NAMALWA (cell line): ENCODE measurements around the gene CDH4.
A peak's percentile ranks its signal among the peaks of the same experiment; 100 is the strongest.
"Not testable (repeated sequence)": the region's sequence is repeated elsewhere in the genome, so short reads cannot be mapped to it uniquely, and the experiment has no call there.

Experiments used
- DNase-seq: peaks from one replicate; pipeline ENCODE4 v3.0.0-alpha.2; 2015; ENCODE audit warnings: low spot score

CDH4 gene

DNA sequence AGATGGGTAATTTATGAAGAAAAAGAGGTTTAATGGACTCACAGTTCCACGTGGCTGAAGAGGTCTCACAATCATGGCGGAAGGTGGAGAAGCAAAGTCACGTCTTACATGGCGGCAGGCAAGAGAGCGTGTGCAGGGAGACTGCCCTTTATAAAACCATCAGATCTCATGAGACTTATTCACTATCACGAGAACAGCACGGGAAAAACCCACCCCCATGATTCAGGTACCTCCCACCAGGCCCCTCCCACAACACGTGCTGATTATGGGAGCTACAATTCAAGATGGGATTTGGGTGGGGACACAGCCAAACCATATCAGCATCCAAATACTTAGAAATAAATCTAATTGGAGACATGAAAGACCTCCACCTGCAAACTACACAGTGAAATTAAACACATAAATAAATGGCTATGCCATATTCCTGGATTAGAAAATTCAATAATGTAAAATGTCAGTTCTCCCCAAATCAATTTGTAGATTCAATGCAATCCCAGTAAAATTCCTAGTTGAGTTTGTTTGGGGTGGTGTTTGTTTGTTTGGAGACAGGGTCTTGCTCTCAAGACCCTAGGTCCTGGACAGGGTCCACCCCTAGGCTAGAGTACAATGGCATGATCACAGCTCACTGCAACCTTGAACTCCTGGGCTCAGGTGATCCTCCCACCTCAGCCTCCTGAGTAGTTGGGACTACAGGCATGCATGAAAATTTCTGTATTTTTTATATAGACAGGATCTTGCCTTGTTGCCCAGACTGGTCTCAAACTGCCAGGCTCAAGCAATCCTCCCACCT lies 712.0 kb downstream of the CDH4 start:
- no peak for DNase-seq

DNA sequence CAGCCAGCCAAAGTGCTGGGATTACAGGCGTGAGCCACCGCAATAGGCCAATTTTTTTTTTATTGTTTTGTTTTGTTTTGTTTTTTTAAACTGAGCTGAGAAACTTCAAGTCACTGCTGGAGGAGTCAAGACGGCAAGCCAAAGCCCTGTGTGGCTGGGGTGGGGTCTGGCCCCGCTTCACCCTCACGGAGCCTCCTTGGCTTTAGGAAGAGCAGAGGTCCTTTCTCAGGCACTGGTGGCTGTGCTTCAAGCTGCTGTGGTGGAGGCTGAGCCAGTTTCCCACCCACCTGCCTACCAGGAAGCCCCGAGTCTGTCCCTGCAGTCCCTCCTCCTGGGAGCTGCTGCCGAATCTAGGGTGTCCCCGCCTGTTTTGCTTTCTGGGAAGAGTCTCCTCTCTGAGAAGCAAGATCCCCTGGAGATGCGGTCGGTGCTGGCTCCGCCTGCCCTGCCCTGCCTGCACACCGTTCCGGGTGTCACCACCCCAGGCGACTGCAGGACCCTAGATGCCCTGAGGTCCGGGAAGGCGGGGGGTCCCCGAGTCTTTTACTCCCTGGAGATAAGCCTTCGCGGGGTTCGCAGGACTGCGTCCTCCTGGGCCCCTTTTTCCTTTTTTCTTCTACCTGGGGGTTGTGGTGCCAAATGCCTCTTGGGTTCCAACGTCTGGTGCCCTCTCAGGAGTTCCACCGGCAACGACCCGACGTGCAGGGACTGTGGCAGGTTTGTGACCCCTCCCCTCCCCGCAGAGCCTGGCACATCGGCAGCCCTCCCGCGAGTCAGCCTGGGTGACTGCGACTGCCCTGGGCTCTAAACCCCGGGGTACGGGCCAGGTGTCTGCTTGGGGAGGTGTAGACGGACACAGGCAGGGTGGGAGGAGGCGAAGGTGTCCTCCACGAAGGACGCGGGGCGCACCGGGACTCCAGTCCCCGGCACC lies 712.9 kb downstream of the CDH4 start:
- no peak for DNase-seq

DNA sequence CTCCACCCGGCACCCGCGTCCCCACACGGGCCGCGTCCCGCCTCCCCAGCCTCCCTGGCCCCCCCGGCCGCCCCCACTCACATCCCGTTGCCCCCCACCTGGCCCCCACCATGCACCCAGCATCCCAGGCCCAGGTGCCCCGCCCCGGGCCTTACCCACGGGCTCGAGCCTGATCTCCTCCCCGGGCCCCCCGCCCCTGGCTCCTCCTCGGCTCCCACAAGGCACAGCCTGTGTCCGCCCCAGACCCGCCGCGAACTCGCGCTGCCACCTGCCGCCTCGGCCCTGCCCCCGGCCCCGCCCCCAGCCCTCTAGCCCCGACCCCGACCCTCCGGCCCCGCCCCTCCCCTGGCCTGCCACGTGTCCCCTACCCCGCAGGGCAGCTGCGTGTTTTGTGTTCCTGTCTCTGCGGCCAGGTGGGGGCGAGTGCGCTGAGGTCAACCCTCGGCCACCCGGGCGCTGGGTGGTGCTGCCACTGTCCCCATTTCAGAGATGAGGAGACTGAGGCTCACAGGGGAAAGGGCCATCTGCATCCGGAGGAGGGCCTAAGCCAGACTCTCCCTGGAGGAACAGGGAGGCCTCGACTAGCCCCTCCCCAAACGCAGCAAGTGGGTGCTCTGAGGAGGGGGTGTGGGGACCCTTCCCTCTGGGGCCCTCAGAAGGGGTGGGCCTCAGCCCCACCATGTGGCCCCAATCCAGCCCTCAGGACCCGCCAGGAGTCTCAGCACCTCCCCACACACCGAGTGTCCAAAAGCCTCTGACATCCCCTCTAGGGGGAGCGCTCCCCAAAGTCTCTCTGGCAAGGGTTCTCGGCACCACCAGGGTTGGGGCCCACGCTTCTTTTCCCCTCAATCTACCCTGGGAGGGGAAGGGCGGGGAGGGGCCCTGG lies 713.8 kb downstream of the CDH4 start:
- DNase-seq: peak; percentile 20

DNA sequence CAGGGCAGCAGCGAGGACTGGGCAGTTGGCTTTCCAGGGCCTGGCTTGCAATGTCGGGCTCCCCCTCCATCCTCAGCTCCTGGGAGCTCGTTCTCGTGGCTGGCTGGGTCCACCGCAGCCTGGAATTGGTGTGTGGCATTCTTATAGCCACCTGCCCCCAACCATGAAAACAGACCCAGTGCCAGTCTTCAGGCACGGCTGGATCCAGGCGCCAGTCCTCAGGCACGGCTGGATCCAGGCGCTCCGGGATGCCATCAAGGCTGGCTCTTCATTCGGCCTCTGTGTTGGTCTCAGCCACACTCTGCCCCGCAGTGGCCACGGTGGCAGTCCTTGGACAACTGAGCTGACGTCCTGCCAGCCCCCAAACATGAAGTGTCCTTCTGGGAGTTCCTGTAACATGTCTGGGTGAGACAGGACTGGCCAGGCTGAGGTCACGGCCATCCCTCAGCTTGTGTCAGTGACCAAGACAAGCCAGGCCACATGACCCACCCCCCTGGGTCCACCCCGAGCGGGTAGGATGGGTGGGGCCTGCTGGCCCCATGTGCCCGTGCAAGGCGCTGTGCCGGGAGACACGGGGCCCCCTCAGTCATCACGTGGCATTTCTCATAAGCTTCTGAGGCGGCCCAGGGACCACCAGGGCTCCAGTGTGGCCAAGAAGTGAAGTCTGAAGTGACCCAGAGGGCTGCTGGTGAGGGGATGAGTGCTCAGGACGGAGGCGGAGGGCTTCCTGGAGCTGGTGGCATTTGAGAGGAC lies 714.6 kb downstream of the CDH4 start:
- no peak for DNase-seq

DNA sequence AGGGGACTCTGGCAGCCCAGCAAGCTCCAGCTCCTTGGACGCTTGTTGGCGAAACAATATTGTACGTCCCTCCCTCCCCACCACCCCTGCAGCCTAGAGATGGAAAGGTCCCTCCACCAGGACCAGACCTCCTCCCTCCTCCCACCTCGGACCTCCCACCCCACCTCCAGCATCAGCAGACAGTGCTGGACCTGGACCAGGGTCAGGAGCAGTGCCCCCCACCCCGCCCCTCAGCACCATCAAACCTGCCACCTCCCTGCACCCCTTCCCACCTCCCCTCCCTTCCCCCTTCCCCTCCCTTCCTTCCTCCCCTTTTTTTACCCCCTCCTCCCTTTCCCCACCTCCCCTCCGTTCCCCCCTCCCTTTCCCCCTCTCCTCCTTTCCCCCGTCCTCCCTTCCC lies 715.2 kb downstream of the CDH4 start:
- DNase-seq: no peak

DNA sequence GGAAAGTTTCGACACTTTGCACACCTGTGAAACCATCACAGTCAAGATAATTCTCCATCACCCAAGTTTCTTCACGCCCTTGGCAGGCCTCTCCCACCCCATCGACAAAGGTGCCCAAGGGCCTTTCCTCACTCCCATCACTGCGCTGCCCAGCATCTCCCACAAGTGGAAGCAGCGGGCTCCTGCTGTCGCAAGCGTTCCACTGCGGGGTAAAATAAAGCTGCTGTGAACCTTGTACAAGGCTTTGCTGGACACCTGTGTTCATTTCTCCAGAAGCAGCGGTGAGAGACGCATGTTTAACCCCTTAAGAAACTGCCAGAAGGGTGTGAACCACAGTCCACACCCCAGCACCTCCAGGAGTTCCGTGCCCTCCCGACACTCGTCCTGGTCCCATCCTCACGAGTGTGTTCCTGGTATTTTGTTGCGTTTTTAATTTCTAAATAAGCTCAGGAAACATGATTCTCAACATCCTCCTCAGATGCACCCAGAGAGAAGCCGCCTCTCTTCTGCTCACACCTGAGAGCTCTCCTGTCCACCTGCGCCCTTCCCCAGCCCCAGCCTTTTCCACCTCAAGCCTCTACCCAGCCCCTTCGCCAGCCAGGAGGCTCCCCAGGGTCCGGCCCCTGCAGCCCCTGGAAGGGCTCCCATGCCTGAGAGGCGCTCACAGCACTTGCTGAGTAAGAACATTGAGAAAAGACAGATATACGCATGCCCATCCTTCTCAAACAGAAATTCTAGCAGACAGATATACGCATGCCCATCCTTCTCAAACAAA lies 716.2 kb downstream of the CDH4 start:
- no peak for DNase-seq

DNA sequence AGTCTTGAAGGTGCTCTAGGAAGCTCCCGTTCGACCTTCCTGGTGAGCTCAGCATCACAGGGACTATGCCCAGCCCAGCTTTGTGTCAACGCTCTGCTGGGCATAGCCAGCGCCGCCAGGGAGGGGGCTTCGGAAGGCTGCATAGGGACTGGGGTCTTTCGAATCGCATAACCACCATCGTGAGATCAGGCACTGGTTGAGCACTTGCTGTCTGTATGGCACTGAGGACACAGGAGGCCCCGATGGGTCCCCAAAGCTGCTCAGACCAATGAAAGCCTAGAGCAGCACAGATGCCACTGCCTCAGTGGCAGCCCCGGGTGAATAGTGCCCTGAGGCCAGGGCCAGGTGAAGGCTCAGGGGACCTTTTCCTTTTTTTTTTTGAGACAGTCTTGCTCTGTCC lies 716.9 kb downstream of the CDH4 start:
- DNase-seq: no peak

DNA sequence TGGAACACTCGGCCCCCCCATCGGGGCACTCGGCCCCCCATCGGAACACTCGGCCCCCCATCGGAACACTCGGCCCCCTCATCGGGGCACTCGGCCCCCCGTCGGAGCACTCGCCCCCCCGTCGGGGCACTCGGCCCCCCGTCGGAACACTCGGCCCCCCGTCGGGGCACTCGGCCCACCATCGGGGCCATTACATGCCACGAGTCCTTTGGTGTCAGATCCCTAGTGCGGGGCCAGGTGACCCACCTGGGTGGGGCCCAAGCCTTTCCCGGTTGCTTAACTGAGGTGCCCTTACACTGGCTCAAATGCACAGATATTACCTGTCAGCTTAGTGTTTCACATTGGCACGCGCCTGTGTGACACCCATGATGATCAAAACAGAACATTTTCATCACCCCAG lies 717.7 kb downstream of the CDH4 start:
- no peak for DNase-seq

DNA sequence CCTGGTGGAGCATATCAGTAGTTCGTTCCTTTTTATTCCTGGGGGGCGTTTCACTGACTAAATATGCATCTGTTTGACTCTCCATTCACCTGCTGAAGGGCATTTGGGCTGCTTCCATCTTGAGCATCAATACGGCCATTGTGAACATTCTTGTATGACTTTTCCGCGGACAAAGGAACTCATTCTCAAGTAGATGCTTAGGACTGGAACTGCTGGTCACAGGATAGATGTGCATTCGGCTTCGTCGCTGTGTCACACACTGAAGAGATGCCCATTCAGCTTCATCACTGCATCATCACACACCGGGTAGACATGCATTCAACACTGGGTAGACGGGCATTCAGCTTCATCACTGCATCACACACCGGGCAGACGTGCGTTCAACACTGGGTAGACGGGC lies 718.3 kb downstream of the CDH4 start:
- no peak for DNase-seq

DNA sequence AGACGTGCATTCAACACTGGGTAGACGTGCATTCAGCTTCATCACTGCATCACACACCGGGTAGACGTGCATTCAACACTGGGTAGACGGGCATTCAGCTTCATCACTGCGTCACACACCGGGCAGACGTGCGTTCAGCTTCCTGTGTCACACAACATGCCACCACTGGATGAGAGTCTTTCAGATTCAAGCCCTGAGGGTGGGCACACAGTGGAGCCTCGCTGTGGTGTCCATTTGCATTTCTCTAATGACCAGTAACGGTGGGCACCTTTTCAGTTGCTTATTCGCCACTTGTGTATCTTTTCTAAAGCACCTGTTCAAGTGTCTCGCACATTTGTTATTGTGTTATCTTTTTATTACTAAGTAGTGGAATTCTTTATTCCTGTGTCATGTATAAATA lies 719.5 kb downstream of the CDH4 start:
- DNase-seq: not testable (repeated sequence)

DNA sequence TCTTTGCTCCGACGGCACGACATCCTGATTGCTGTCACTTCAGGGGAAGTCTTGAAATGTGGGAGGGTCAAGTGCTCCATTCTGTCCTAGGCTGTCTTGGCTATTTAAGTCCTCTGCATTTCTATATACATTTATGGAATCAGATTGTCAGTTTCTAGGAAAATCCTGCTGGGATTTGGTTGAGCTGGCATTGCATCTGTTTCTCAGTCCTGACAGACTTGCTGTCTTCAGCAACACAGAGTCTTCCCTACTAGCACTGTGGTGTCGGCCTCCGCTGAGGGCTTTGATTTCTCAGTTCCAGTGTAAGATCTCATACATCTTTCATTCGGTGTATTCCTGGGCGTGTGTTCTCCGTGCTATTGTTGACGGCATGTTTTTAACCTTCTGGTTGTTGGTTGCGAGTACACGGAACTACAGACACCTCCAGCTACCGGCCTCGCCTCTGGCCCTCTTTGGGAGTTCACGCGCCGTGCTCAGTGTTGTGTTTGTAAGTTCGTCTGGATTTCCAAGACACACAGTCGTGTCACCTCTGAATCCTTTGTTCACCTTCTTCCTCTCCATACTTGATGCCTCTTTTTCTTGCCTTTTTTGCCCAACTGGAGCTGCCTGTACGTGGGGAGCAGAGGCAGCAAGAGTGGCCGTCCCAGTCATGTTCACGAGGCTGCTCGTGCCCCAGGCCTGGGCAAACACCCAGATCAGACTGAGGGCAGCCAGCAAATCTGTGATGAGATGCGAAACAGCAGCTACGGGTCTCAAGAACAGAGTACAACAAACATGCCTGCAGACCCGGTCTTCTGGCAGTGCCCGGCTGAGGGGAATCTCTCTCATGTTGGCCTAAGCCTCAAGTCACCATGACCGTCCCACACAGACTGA lies 720.8 kb downstream of the CDH4 start:
- no peak for DNase-seq

DNA sequence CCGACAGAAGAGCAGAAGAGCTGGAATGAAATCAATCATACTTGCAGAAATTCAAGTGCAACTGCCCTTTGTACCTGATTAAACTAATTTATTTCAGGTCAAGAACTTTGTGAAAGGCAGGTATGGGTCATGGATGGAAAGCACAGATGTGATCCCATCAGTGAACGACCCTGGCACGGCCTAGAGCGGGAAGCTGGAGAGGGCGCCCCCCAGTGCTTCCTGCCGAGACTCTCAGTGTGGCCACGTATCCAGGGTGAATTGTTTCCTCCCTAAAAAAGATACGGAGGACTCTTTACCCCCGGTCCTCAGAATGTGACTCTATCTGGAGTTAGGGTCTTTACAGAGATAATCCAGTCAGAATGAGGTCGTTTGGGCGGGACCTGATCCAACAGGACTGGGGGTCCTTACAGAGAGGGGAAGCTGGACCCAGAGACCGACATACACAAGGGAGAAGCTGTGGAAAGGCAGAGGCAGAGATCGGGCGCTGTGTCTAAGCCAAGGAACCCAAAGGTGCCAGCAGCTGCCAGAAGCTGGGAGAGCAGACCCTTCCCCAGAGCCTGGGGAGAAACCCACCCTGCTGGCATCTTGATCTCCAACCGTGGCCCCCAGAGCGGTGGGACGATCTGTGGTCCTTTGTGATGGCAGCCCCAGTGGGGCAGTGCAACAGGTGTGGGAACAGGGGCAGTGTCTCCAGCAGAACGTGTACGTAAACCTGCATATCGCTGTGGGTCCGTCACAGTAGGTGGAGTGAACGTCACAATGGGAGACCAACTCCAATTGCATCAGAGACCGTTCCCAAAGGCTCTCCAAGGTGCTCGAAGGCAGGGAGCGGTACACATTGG lies 721.7 kb downstream of the CDH4 start:
- no peak for DNase-seq

DNA sequence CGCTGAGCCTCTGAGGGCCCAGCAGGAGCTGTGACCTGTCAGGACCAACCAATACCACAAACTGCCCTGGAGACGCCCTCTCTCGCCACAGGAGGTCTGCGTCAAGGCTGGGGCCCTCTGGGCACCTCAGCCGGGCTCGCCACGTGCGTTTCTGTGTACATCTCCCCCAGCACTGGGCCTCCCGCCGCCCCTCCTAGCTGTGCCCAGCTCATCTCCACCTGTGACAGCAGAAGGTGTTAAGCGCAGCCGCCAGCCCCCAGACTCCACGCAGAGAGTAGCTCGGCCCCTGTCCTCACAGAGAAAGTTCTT lies 722.2 kb downstream of the CDH4 start:
- no peak for DNase-seq

DNA sequence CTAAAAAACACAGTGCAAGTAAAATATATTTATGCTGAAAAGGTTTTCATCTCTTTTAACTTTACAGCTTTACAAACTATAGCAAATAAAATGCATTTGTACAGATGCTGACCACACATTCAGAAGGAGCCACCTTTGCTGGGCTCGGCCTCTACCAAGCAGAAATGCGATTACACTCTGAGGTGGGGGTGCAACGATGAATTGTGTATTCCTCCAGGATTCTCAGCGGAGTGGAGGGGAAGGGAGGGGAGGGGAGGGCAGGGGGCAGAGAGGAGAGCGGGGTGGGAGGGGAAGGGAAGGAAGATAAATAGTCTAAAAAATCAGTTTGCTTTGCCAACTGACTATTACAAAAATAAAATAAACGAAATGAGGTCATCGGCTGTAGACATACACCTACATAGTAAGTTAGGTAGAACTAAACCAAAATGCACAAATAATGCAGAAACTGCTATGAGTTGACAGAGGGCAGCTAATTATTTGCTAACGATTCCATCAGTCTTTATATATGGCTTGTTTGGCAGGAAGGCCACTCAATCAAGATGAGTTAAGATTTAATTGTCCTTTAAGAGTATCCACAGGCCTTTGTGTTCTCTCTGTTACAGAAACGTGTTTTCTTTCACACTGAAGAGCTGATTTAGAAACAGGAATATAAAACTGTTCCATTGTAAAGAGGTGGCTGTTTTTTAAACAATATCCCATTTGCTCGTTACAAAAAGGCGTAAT lies 723.5 kb downstream of the CDH4 start:
- no peak for DNase-seq

DNA sequence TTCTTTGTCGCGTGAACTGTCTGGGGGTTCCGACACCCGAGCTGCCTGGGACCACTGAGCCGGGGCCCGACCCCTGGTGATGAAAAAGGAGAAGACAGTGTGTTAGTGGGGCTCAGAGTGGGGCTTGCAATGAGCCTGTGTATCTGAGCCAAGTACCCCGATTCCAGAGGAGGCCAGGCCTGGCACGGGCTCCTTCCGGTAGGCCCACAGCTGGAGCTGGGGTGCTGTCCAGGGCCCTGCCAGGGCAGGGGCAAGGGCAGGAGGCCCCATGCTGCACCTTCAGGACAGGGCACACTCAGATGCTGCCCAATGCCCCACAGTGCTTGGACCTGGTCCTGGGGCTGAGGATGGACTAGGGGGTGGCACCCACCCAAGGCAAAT lies 724.2 kb downstream of the CDH4 start:
- DNase-seq: no peak

DNA sequence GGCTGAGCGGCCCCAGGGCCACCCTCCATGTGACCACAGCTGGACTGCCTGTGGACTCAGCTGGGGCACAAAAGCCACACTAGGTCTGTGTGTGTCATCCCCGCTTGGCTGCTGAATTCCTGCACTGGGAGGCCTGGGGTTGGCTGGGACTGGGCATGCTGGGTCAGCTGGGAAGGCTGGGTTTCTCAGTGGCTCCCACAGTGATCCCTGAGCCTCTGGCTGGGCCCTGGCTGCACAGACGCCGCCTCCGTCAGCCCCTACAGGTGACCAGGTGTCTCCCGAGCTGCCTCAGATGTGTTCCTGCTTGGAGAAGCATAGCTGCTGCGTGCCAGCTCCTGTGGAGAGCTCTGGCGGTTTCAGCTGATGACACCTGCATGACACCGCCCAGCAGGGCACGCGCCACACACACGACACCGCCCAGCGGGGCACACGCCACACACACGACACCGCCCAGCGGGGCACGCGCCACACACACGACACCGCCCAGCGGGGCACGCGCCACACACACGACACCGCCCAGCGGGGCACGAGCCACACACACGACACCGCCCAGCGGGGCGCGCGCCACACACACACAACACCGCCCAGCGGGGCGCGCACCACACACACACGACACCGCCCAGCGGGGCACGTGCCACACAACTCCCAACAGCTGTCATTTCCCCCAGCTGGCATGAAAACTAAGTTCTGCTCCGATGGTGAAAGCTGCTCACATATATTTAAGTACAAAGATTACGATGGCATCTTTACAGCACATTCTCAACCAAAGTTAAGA lies 724.8 kb downstream of the CDH4 start:
- DNase-seq: no peak

DNA sequence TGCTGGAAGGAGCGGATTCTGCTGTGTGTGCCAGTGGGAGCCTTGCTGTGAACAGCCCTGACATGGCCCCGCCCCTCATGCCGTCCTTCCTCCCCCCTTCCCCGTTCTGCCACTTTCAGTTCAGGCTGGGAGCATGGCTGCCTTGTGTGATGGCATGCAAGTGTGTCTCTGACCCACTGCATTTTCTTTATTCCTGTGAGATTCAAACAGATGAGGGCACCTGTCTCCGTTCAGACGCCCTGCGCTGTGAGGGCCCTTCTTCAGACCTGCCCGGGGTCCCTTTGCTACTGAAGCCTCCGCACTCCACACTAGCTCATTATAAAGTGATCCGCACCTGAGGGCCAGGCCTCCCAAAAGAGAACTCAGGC lies 725.3 kb downstream of the CDH4 start:
- DNase-seq: no peak

DNA sequence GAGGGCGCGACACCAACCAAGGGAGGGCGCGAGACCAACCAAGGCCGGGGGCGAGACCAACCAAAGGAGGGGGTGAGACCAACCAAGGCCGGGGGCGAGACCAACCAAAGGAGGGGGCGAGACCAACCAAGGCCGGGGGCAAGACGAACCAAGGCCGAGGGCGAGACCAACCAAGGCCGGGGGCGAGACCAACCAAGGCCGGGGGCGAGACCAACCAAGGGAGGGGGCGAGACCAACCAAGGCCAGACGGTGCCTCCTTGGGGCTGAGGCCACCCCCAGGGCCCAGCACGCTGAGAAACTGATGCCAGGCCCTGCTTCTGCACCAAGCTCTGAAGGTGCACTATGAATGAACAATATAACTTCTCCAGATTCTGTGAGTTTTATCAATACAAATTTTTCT lies 726.4 kb downstream of the CDH4 start:
- no peak for DNase-seq
